Fibroblast of lung (primary cell): ENCODE results near the gene DCLK2. TPM values are rescaled to one million over a fixed set of nuclear protein-coding genes. Genes with fewer than 3 reads are reported as not detected.
A peak's percentile ranks its signal among the peaks of the same experiment; 100 is the strongest.

Experiments used
- DNase-seq, 2 donors: peaks; one replicate each; pipeline versions ENCODE4 v3.0.0 to v3.0.0-alpha.2; 2010; ENCODE audit warnings: low read depth in 2 of 2
- H2AFZ ChIP-seq: 2 replicates; pipeline ENCODE4 v1.5.1; 2012; ENCODE audit warnings: low read length, control low read depth, inconsistent platforms
- H3K27ac ChIP-seq: 2 replicates; pipeline ENCODE4 v1.5.1; 2011; ENCODE audit warnings: low read length, control low read depth; ENCODE audit not compliant: insufficient read depth
- H3K27me3 ChIP-seq: 2 replicates; pipeline ENCODE4 v1.5.1; 2011; ENCODE audit warnings: mild to moderate bottlenecking, low read length; ENCODE audit not compliant: control insufficient read depth, insufficient read depth
- H3K36me3 ChIP-seq: 2 replicates; pipeline ENCODE4 v1.5.1; 2011; ENCODE audit warnings: low read length; ENCODE audit not compliant: control insufficient read depth, insufficient read depth
- H3K4me1 ChIP-seq: 2 replicates; pipeline ENCODE4 v1.5.1; 2011; ENCODE audit warnings: low read length; ENCODE audit not compliant: control insufficient read depth, insufficient read depth; ENCODE audit errors: extremely low read depth
- H3K4me2 ChIP-seq: 2 replicates; pipeline ENCODE4 v1.5.1; 2011; ENCODE audit warnings: low read length, control low read depth; ENCODE audit not compliant: insufficient read depth; ENCODE audit errors: extremely low read depth
- H3K4me3 ChIP-seq, 4 experiments: fragments of 200-600 bp in 1 of 4; sonication (generic) in 1 of 4; replicated peaks in 1 of 4; 2 replicates each; pipeline ENCODE4 v1.5.1; 2011 to 2016; ENCODE audit warnings: low read length in 4 of 4, low read depth in 3 of 4, mild to moderate bottlenecking in 3 of 4, control low read depth in 2 of 4, inconsistent platforms in 1 of 4, mixed read lengths in 1 of 4; ENCODE audit not compliant: insufficient read depth in 1 of 4; ENCODE audit errors: control extremely low read depth in 1 of 4
- H3K79me2 ChIP-seq: 2 replicates; pipeline ENCODE4 v1.5.1; 2012; ENCODE audit warnings: mild to moderate bottlenecking, low read length, inconsistent platforms; ENCODE audit not compliant: control insufficient read depth, insufficient read depth
- H3K9ac ChIP-seq: 2 replicates; pipeline ENCODE4 v1.5.1; 2011; ENCODE audit warnings: mild to moderate bottlenecking, low read length, control low read depth; ENCODE audit not compliant: insufficient read depth
- H3K9me3 ChIP-seq: 2 replicates; pipeline ENCODE4 v1.5.1; 2012; ENCODE audit warnings: low read depth, low read length; ENCODE audit not compliant: control insufficient read depth, insufficient read depth
- H4K20me1 ChIP-seq: 2 replicates; pipeline ENCODE4 v1.5.1; 2011; ENCODE audit warnings: low read length; ENCODE audit not compliant: control insufficient read depth, insufficient read depth; ENCODE audit errors: extremely low read depth
- EZH2 ChIP-seq: IDR thresholded peaks from 2 replicates; pipeline ENCODE4 v1.5.1; 2012; ENCODE audit warnings: low read length, control low read depth, mild to moderate bottlenecking; ENCODE audit errors: missing control alignments
- polyA plus RNA-seq, 2 donors: library from polyadenylated mRNA; depleted of rRNA in 1 of 2; stranded (reverse) in 1 of 2; unstranded in 1 of 2; fragments of >200 nt; gene quantifications; 2 replicates each; pipeline ENCODE4 v1.2.1, GENCODE V29; 2011 to 2012; ENCODE audit warnings: missing spikeins in 1 of 2
- total RNA-seq: library from RNA; depleted of rRNA; stranded (reverse); fragments of >200 nt; gene quantifications from 2 replicates; pipeline ENCODE4 v1.2.1, GENCODE V29; 2014
- TF ChIP-seq, protein P1 (sequence below), 2 donors: IDR thresholded peaks in 1 of 2; conservative IDR thresholded peaks in 1 of 2; 1 replicate in 1 of 2; 2 replicates in 1 of 2; pipeline ENCODE4 v1.5.1; 2011 to 2012; ENCODE audit warnings: low read length in 2 of 2, control low read depth in 1 of 2, inconsistent platforms in 1 of 2, low read depth in 1 of 2, mild to moderate bottlenecking in 1 of 2

DCLK2 gene
- total and polyA plus RNA-seq, 2 donors (not counting 1 experiment from before 2014, with no cell fraction given) = 3.8 to 14.0 TPM

DNA sequence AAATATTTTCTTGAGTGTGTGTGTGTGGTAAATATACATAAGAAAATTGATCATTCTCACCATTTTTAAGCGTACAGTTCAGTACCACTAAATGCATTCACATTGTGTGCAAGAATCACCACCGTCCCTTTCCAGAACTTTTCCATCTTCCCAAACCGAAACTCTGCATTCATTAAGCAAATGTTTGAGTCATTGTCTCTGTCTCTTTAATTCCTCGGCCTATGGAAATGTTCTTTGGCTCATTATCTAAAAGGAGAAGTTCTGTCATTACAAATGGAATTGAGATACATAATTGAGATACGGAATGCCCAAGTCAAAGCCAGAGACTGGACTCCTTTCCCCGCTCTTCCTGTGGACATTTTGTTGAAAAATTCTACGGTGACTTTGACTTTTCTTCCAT, 168.9 kb downstream of the DCLK2 start:
- Histone ChIP-seq H3K79me2 (no peaks in the 10 kb centered on the region), H4K20me1 (no peaks in the 10 kb centered on the region), H2AFZ (no peak overlapping the region), H3K9ac (no peak overlapping the region), H3K27me3 (no peaks in the 10 kb centered on the region), H3K27ac (no peak overlapping the region), H3K36me3 (peaks cover 2% of the 10 kb centered on the region), H3K4me2 (no peak overlapping the region), H3K9me3 (no peaks in the 10 kb centered on the region), H3K4me3 (no peak overlapping the region), H3K4me1 (no peaks in the 10 kb centered on the region)
- TF ChIP-seq, protein P1, sequence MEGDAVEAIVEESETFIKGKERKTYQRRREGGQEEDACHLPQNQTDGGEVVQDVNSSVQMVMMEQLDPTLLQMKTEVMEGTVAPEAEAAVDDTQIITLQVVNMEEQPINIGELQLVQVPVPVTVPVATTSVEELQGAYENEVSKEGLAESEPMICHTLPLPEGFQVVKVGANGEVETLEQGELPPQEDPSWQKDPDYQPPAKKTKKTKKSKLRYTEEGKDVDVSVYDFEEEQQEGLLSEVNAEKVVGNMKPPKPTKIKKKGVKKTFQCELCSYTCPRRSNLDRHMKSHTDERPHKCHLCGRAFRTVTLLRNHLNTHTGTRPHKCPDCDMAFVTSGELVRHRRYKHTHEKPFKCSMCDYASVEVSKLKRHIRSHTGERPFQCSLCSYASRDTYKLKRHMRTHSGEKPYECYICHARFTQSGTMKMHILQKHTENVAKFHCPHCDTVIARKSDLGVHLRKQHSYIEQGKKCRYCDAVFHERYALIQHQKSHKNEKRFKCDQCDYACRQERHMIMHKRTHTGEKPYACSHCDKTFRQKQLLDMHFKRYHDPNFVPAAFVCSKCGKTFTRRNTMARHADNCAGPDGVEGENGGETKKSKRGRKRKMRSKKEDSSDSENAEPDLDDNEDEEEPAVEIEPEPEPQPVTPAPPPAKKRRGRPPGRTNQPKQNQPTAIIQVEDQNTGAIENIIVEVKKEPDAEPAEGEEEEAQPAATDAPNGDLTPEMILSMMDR (conservative IDR thresholded peaks at IDR 0.05 in 1 of 2, IDR thresholded peaks at IDR 0.05 in 1 of 2; ENCODE audit: low read depth in 1 of 2, low read length in 2 of 2) = no peak
- no peak for TF ChIP-seq EZH2
- DNase-seq = no peak

DNA sequence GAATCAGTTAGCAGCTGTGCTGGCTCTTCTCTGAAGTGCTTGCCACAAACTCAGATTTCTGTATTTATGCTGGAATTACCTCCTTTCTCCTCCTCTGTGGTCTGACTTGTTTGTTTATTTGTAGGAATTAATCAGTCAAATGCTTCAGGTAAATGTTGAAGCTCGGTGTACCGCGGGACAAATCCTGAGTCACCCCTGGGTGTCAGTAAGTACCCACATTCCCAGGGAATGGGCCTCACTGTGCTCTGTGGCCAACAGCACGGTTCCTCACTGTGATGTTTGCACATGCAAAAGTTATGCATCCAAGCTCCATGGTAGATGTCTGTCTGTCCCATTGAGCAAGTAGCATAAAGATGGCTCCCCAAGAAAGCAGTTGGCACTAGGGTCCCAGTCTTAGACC, 169.9 kb downstream of the DCLK2 start:
- H3K9ac ChIP-seq = no peak overlapping the region
- no peak overlapping the region for H2AFZ ChIP-seq
- H3K79me2 ChIP-seq = no peaks in the 10 kb centered on the region
- H3K4me3 ChIP-seq = no peak overlapping the region
- H3K4me2 ChIP-seq = no peak overlapping the region
- no peaks in the 10 kb centered on the region for H3K4me1 ChIP-seq
- no peak overlapping the region for H3K27ac ChIP-seq
- no peaks in the 10 kb centered on the region for H4K20me1 ChIP-seq
- peaks cover 2% of the 10 kb centered on the region for H3K36me3 ChIP-seq
- TF ChIP-seq EZH2 = no peak
- TF ChIP-seq, protein P1 (conservative IDR thresholded peaks at IDR 0.05 in 1 of 2, IDR thresholded peaks at IDR 0.05 in 1 of 2; ENCODE audit: low read depth in 1 of 2, low read length in 2 of 2) = no peak
- H3K9me3 ChIP-seq = no peaks in the 10 kb centered on the region
- DNase-seq = peak in 1 of 2 donors; percentile 58
- no peaks in the 10 kb centered on the region for H3K27me3 ChIP-seq

DNA sequence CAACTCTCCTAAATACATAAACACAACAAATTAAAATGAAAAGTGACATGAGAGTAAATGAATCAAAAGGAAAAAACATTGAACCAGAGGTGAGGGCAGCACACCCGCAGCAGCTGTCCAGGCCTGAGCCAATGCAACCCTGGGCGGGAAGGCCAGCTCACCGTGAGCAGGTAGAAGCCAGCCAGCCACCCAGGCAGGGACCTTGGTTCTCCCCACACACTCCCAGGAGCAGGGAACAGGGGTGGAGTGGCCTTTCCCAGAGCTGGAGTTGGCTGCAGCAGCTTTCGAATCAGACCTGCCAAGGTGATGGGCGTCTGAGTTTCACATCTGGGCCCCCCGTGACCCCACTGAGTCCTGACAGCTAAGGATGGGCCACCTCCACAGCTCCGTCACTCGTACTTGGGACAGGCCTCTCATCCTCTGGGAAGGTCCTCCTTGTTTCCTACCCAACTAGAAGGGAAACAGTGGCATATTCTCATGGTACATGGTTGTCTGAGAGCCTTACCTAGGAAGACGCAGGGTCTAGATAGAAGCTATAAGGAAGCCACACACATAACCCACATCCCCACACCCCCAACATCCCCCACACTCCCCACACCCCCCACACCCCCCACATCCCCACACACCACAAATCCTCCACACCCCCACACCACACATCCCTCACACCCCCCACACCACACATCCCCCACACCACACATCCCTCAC, 172.2 kb downstream of the DCLK2 start:
- H3K36me3 ChIP-seq = peaks cover 2% of the 10 kb centered on the region
- no peaks in the 10 kb centered on the region for H3K9me3 ChIP-seq
- no peak overlapping the region for H3K4me2 ChIP-seq
- no peaks in the 10 kb centered on the region for H3K27me3 ChIP-seq
- H3K79me2 ChIP-seq = no peaks in the 10 kb centered on the region
- H4K20me1 ChIP-seq = no peaks in the 10 kb centered on the region
- no peak overlapping the region for H2AFZ ChIP-seq
- no peaks in the 10 kb centered on the region for H3K4me1 ChIP-seq
- no peak overlapping the region for H3K4me3 ChIP-seq
- no peak for TF ChIP-seq EZH2
- TF ChIP-seq, protein P1 (conservative IDR thresholded peaks at IDR 0.05 in 1 of 2, IDR thresholded peaks at IDR 0.05 in 1 of 2; ENCODE audit: low read depth in 1 of 2, low read length in 2 of 2) = no peak
- DNase-seq = no peak
- no peak overlapping the region for H3K9ac ChIP-seq
- H3K27ac ChIP-seq = no peak overlapping the region
